Ascending aorta (tissue), 2 donors: ENCODE results near the gene R3HDML. TPM values are rescaled to one million over a fixed set of nuclear protein-coding genes. Genes with fewer than 3 reads are reported as not detected.
"Not testable (repeated sequence)": the region's sequence is repeated elsewhere in the genome, so short reads cannot be mapped to it uniquely, and the experiment has no call there.

Source experiments
- DNase-seq, 2 donors: peaks; one replicate each; pipeline ENCODE4 v3.0.0-alpha.2; 2019; ENCODE audit warnings: low spot score in 2 of 2
- H3K27ac ChIP-seq, 2 donors: fragments of 200-600 bp; sonication (generic); one replicate each; pipeline ENCODE4 v1.5.1; 2016 to 2017; ENCODE audit warnings: mild to moderate bottlenecking in 1 of 2
- H3K27me3 ChIP-seq: fragments of 200-600 bp; sonication (generic); one replicate; pipeline ENCODE4 v1.5.1; 2017
- H3K36me3 ChIP-seq, 2 donors: fragments of 200-600 bp; sonication (generic); one replicate each; pipeline ENCODE4 v1.5.1; 2016
- H3K4me1 ChIP-seq, 2 donors: fragments of 200-600 bp; sonication (generic); one replicate each; pipeline ENCODE4 v1.5.1; 2016 to 2017; ENCODE audit warnings: mild to moderate bottlenecking in 1 of 2
- H3K4me3 ChIP-seq, 2 donors: fragments of 200-600 bp; sonication (generic); one replicate each; pipeline ENCODE4 v1.5.1; 2016 to 2017; ENCODE audit warnings: mild to moderate bottlenecking in 1 of 2
- H3K9me3 ChIP-seq, 2 donors: fragments of 200-600 bp; sonication (generic); one replicate each; pipeline ENCODE4 v1.5.1; 2016
- CTCF ChIP-seq, 3 experiments: fragments of 200-600 bp in 2 of 3; fragments of 450-650 bp in 1 of 3; sonication (generic) in 2 of 3; IDR thresholded peaks; one replicate each; pipeline ENCODE4 v1.5.1; 2016 to 2019; ENCODE audit warnings: antibody characterized with exemption in 3 of 3, mild to moderate bottlenecking in 1 of 3, moderate library complexity in 1 of 3
- intact Hi-C: fragments of 100-400 bp; cut with DNase I; formaldehyde crosslinking; loops from one replicate; pipeline ENCODE4 v1.15.1; 2023
- total RNA-seq: library from RNA; depleted of rRNA; stranded (reverse); fragments of >200 nt; gene quantifications from one replicate; pipeline ENCODE4 v1.1.0, GENCODE V29; 2016

Gene R3HDML
- total RNA-seq, 1 donor from 2014 or later: not detected

DNA sequence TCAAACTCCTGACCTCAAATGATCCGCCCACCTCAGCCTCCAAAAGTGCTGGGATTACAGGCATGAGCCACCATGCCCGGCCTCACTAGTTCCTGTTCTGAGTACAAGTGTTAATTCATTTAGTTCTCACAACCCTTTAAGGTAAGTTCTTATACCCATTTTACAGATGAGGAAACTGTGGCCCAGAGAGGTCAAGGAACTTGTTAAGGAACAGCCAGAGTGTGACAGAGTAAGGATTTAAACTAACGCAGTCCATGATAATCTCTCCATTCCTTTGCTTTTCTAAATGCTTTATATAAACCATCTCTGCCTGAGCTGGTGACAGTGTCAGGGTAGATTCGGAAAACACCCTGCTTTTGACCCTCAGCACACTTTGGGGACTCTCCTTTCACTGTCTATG, 39.1 kb upstream of the R3HDML start:
- H3K27me3 ChIP-seq: no peaks in the 10 kb centered on the region
- TF ChIP-seq CTCF (IDR thresholded peaks at IDR 0.05): no peak
- intact Hi-C loops: no loop called here
- H3K27ac ChIP-seq: no peak overlapping the region
- no peak for DNase-seq
- H3K36me3 ChIP-seq: no peaks in the 10 kb centered on the region
- H3K4me1 ChIP-seq: no peaks in the 10 kb centered on the region
- no peaks in the 10 kb centered on the region for H3K9me3 ChIP-seq
- no peak overlapping the region for H3K4me3 ChIP-seq

DNA sequence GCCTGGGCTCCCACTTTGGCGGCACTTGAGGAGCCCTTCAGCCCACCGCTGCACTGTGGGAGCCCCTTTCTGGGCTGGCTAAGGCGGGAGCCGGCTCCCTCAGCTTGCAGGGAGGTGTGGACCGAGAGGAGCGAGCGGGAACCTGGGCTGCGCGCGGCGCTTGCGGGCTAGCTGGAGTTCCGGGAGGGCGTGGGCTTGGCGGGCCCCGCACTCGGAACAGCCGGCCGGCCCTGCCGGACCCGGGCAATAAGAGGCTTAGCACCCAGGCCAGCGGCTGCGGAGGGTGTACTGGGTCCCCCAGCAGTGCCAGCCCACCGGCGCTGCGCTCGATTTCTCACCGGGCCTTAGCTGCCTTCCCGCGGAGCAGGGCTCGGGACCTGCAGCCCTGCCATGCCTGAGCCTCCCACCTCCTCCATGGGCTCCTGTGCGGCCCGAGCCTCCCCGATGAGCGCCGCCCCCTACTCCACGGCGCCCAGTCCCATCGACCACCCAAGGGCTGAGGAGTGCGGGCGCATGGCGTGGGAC, 37.8 kb upstream of the R3HDML start:
- intact Hi-C loops, H3K9me3 ChIP-seq, H3K27me3 ChIP-seq, H3K36me3 ChIP-seq, H3K4me3 ChIP-seq, H3K27ac ChIP-seq, DNase-seq, H3K4me1 ChIP-seq: not testable (repeated sequence)

DNA sequence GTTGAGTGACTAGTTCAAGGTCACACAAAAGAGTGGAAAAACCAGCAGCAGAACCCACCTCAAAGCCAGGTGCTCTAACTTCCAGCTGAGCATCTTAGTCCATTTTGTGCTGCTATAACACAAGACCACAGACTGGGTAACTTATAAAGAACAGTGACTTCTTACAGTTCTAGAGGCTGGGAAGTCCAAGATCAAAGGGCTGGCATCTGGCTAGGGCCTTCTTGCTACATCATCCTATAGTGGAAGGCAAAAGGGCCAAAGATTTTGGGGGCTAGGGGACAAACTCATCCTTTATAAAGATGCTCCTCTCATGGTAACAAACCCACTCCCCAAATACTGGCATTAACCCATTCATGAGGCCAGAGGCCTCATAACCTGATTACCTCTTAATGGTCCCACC, 35.6 kb upstream of the R3HDML start:
- Histone ChIP-seq H3K27ac (no peak overlapping the region), H3K27me3 (no peaks in the 10 kb centered on the region), H3K9me3 (no peaks in the 10 kb centered on the region), H3K4me3 (no peak overlapping the region), H3K4me1 (no peaks in the 10 kb centered on the region), H3K36me3 (no peaks in the 10 kb centered on the region)
- no peak for DNase-seq
- intact Hi-C loops: no loop called here
- TF ChIP-seq CTCF (IDR thresholded peaks at IDR 0.05): no peak

DNA sequence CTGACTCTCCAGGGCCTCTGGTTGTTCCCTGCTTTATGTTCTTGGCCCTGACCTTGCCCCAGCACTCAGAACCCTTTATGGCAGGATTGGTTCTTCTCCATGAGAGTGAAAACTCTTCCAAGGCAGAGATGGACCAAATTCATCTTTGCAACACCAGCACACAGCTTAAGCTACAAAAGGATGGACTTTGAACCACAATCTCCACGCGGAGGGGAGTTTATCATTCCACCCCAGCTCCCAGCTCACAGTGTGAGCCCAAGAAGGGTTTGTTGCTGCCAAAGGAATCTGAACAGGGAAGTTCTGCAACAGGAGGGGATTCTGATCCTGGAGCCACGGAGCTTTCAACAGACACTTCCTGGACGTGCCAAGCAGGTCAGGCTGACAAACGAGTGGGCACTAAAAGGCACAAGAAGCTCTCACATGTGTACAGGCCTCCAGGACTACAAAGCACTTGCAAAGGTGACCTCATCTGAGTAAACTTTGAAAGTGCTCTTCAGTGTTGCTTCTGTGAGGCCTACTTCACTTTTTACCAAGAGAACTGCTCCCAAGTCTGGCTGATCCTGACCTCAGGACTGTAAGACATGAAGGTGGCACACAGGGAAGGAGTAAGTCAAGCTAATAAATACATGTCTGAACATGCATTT, 34.7 kb upstream of the R3HDML start:
- Histone ChIP-seq H3K27ac (no peak overlapping the region), H3K4me3 (no peak overlapping the region), H3K36me3 (peaks cover 0 to 5% of the 10 kb centered on the region in 2 donors), H3K9me3 (no peaks in the 10 kb centered on the region), H3K4me1 (no peaks in the 10 kb centered on the region), H3K27me3 (no peaks in the 10 kb centered on the region)
- intact Hi-C loops: no loop called here
- DNase-seq: no peak
- no peak for TF ChIP-seq CTCF (IDR thresholded peaks at IDR 0.05)

DNA sequence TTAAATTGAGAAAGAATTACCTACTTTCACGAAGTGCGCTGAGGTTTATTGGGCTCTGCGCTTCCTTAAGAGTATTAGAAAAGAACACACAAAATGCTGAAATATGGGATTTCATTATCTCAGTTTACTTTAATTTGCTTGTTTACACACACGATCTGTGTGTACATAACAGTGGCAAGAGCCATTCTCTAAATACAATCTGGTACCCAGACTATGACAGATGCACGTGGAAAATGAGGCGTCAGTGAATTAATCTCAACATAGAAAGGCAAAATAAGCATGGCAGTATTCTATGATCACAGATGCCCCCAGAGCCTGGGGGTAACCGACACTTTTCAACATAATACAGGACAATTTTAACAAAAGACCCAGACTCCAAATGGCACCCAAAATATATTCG, 34.1 kb upstream of the R3HDML start:
- no peaks in the 10 kb centered on the region for H3K4me1 ChIP-seq
- H3K27ac ChIP-seq: no peak overlapping the region
- H3K36me3 ChIP-seq: peaks cover 0 to 5% of the 10 kb centered on the region in 2 donors
- H3K4me3 ChIP-seq: no peak overlapping the region
- no peak for DNase-seq
- H3K27me3 ChIP-seq: no peaks in the 10 kb centered on the region
- intact Hi-C loops: no loop called here
- H3K9me3 ChIP-seq: no peaks in the 10 kb centered on the region
- TF ChIP-seq CTCF (IDR thresholded peaks at IDR 0.05): no peak

DNA sequence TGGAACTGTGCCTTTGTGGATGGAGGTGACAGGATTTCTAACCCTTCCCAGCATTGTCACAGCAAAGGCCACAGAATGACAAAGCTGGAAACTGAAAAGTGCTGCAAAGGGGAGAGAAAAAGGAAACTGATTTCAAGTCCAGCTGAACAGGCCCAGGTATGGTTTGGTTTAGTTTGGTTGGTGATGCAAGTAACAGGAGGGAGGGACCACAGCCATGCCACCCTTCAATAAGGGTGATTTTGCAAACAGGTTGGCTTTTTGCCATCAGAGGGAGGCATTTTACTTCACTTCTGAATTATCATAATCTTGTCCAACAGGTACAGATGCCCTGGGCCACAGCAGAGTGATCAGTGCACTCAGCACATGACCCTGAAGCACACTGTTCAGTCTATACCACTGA, 32.5 kb upstream of the R3HDML start:
- no peak for TF ChIP-seq CTCF (IDR thresholded peaks at IDR 0.05)
- peaks cover 0 to 5% of the 10 kb centered on the region in 2 donors for H3K36me3 ChIP-seq
- DNase-seq: no peak
- intact Hi-C loops: no loop called here
- H3K27me3 ChIP-seq: no peaks in the 10 kb centered on the region
- H3K4me3 ChIP-seq: no peak overlapping the region
- H3K4me1 ChIP-seq: no peaks in the 10 kb centered on the region
- no peak overlapping the region for H3K27ac ChIP-seq
- H3K9me3 ChIP-seq: no peaks in the 10 kb centered on the region
